Body of pancreas (tissue), 4 donors: ENCODE results near the gene ZNF264.

Experiments used
- POLR2A ChIP-seq, 3 donors: fragments of 450-650 bp; IDR thresholded peaks; one replicate each; pipeline ENCODE4 v1.6.1; 2016; ENCODE audit warnings: antibody characterized with exemption in 3 of 3, mild to moderate bottlenecking in 2 of 3
- TF ChIP-seq, protein P1 (sequence below), 7 experiments: fragments of 450-650 bp in 4 of 7; fragments of 200-600 bp in 3 of 7; sonication (generic) in 3 of 7; IDR thresholded peaks; one replicate each; pipeline ENCODE4 v1.5.1; 2016 to 2019; ENCODE audit warnings: antibody characterized with exemption in 7 of 7

DNA sequence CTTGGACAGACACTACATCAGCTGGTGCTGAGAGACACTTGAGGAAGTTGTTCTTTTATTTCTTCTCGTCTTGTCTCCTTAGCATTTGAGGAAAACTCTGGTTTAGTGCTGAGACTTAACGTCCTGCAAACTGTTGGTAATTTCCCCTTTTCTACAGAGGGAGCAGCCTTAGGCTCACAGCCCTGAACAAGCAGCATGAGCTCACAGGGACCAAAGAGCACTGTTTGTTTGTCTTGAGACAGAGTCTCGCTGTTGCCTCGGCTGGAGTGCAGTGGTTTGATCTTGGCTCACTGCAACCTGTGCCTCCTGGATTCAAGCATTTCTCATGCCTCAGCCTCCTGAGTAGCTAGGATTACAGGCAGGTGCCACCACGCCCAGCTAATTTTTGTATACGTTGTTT lies 54.7 kb downstream of the ZNF264 start:
- TF ChIP-seq POLR2A (IDR thresholded peaks at IDR 0.05) = no peak
- TF ChIP-seq, protein P1, sequence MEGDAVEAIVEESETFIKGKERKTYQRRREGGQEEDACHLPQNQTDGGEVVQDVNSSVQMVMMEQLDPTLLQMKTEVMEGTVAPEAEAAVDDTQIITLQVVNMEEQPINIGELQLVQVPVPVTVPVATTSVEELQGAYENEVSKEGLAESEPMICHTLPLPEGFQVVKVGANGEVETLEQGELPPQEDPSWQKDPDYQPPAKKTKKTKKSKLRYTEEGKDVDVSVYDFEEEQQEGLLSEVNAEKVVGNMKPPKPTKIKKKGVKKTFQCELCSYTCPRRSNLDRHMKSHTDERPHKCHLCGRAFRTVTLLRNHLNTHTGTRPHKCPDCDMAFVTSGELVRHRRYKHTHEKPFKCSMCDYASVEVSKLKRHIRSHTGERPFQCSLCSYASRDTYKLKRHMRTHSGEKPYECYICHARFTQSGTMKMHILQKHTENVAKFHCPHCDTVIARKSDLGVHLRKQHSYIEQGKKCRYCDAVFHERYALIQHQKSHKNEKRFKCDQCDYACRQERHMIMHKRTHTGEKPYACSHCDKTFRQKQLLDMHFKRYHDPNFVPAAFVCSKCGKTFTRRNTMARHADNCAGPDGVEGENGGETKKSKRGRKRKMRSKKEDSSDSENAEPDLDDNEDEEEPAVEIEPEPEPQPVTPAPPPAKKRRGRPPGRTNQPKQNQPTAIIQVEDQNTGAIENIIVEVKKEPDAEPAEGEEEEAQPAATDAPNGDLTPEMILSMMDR (IDR thresholded peaks at IDR 0.05) = no peak
